ENCODE measurements around the gene LONP1.
A peak's percentile ranks its signal among the peaks of the same experiment; 100 is the strongest.

The LONP1 gene

GRCh38 chr19:5696196-5697021, 23.5 kb downstream of the LONP1 start (continued):
- peak; percentile 53 for TF ChIP-seq REST (tag by site-specific recombination; IDR thresholded peaks at IDR 0.05)

DNA sequence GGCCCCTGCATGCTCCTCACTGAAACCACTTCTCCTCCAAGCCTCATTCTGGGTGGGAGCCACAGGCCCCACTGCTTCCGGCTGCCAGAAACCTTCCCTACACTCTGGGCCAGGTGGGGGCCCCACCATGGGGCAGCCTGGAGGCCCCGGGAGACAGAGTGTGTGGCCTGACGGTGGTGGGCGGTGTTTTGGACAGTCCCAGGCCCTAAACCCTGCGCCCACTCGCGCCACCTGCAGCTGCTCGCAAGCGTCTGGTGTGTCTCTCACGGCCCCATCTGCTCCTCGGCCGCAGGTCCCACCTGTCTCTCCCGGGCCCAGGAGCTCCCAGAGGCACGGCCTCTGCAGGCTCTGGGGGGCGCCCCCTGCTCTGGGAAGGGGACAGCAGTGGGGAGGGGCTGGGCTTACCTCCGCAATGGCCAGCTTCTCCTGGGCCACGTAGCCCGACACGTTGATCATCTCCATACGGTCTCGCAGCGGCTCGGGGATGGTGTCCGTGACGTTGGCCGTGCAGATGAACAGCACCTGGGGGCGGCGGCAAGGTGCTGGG, 24.2 kb downstream of the LONP1 start:
- POLR2A ChIA-PET = interaction anchor here (1.0 to 3.0 kb wide), 4 partner anchors 9 to 25 kb away, joined by 3 to 12 read pairs (median 6); partner anchors contain the start of genes CATSPERD and LONP1
- H3K27ac ChIP-seq (ENCODE audit: extremely low read depth, low read depth, low read length) = peak overlapping the region; percentile 50
- TF ChIP-seq ZNF324 (tag by site-specific recombination; IDR thresholded peaks at IDR 0.05) (no peak), ZNF626 (tag by site-specific recombination; IDR thresholded peaks at IDR 0.05) (no peak), ZNF16 (tag by site-specific recombination; IDR thresholded peaks at IDR 0.05; ENCODE audit: low read depth) (no peak), GLI4 (tag by site-specific recombination; IDR thresholded peaks at IDR 0.05) (no peak), ZNF23 (tag by site-specific recombination; IDR thresholded peaks at IDR 0.05; ENCODE audit: borderline replicate concordance) (no peak), ZNF660 (tag by site-specific recombination; IDR thresholded peaks at IDR 0.05) (no peak), ZNF280C (tag by site-specific recombination; IDR thresholded peaks at IDR 0.05) (no peak), KLF1 (tag by site-specific recombination; IDR thresholded peaks at IDR 0.05) (no peak), KLF16 (tag by site-specific recombination; IDR thresholded peaks at IDR 0.05) (no peak), ZNF223 (tag by site-specific recombination; IDR thresholded peaks at IDR 0.05) (no peak), ZFP37 (tag by site-specific recombination; IDR thresholded peaks at IDR 0.05) (no peak), KLF10 (tag by site-specific recombination; IDR thresholded peaks at IDR 0.05) (no peak), ZNF610 (tag by site-specific recombination; IDR thresholded peaks at IDR 0.05; ENCODE audit: borderline replicate concordance) (no peak), BCL11A (tag by site-specific recombination; IDR thresholded peaks at IDR 0.05; ENCODE audit: low read depth) (no peak), KLF8 (tag by site-specific recombination; IDR thresholded peaks at IDR 0.05) (peak; percentile 67), ZNF624 (tag by site-specific recombination; IDR thresholded peaks at IDR 0.05) (no peak), ZNF274 (IDR thresholded peaks at IDR 0.05; ENCODE audit: low read length) (no peak), ZNF274 (tag by site-specific recombination; IDR thresholded peaks at IDR 0.05; ENCODE audit: borderline replicate concordance) (no peak), REPIN1 (tag by site-specific recombination; IDR thresholded peaks at IDR 0.05; ENCODE audit: low read depth) (no peak), ZNF10 (tag by site-specific recombination; IDR thresholded peaks at IDR 0.05) (0 out of 2 replicates have a peak, but pooled peaks have one; percentile 32), ZNF341 (tag by site-specific recombination; IDR thresholded peaks at IDR 0.05; ENCODE audit: low read depth) (no peak), ZNF645 (tag by site-specific recombination; IDR thresholded peaks at IDR 0.05) (no peak), PRDM1 (tag by site-specific recombination; IDR thresholded peaks at IDR 0.05) (no peak), ZNF558 (tag by site-specific recombination; IDR thresholded peaks at IDR 0.05) (no peak)
- TF ChIP-seq, protein P1, sequence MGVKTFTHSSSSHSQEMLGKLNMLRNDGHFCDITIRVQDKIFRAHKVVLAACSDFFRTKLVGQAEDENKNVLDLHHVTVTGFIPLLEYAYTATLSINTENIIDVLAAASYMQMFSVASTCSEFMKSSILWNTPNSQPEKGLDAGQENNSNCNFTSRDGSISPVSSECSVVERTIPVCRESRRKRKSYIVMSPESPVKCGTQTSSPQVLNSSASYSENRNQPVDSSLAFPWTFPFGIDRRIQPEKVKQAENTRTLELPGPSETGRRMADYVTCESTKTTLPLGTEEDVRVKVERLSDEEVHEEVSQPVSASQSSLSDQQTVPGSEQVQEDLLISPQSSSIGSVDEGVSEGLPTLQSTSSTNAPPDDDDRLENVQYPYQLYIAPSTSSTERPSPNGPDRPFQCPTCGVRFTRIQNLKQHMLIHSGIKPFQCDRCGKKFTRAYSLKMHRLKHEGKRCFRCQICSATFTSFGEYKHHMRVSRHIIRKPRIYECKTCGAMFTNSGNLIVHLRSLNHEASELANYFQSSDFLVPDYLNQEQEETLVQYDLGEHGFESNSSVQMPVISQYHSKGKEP (tag by site-specific recombination; IDR thresholded peaks at IDR 0.05) = peak; percentile 30; the same call in 1 of the 2 replicates
- TF ChIP-seq, protein P2, sequence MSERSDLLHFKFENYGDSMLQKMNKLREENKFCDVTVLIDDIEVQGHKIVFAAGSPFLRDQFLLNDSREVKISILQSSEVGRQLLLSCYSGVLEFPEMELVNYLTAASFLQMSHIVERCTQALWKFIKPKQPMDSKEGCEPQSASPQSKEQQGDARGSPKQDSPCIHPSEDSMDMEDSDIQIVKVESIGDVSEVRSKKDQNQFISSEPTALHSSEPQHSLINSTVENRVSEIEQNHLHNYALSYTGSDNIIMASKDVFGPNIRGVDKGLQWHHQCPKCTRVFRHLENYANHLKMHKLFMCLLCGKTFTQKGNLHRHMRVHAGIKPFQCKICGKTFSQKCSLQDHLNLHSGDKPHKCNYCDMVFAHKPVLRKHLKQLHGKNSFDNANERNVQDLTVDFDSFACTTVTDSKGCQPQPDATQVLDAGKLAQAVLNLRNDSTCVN (tag by site-specific recombination; optimal IDR thresholded peaks at IDR 0.05) = no peak

More for the DNA sequence above, 24.2 kb downstream of the LONP1 start:
- Histone ChIP-seq H3K9me3 (ENCODE audit: control insufficient read depth, insufficient read depth, low read depth, low read length) (no peaks in the 10 kb centered on the region), H3K4me3 (ENCODE audit: low read depth, low read length) (no peak overlapping the region), H3K36me3 (ENCODE audit: control insufficient read depth in 2 of 2, insufficient read depth in 1 of 2, low read length in 2 of 2) (peaks cover 13 to 83% of the 10 kb centered on the region in 2 experiments; a peak in 2 of 3 replicates), H3K4me1 (ENCODE audit: control insufficient read depth, insufficient read depth, low read length) (no peaks in the 10 kb centered on the region; the same call in 1 of the 2 replicates)
- CTCF ChIA-PET = no interaction called here
